Stimulated activated CD8-positive, alpha-beta memory T cell treated with anti-CD3 and anti-CD28 coated beads, Interleukin-4, amount 100 ng/mL, for 4 hours (primary cell): ENCODE measurements around the gene IDH2.
"Not testable (repeated sequence)": the region's sequence is repeated elsewhere in the genome, so short reads cannot be mapped to it uniquely, and the experiment has no call there.

Experiments used
- DNase-seq, 2 donors: peaks; one replicate each; pipeline ENCODE4 v3.0.0-alpha.2; 2020; ENCODE audit warnings: low read depth in 2 of 2, low spot score in 1 of 2

The IDH2 gene

DNA sequence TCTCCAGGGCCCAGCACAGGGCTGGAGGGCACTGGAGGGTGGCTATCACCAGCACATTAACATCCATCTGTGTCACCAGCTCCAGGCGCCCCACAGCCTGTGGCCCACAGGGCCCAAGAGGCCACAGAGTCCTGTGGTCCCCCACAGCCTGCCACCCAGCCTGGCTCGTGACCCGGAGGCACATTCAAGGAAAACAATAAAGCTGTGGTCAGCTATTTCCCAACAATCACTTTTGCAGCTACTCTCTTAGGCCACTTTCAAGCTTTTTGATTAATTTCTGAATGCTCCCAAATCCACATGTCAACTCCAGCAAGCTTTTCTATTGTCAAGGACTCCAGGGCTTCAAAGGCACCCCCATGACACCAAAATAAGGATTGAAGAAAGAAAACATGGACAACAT is 16.7 kb downstream of the IDH2 start:
- no peak for DNase-seq

DNA sequence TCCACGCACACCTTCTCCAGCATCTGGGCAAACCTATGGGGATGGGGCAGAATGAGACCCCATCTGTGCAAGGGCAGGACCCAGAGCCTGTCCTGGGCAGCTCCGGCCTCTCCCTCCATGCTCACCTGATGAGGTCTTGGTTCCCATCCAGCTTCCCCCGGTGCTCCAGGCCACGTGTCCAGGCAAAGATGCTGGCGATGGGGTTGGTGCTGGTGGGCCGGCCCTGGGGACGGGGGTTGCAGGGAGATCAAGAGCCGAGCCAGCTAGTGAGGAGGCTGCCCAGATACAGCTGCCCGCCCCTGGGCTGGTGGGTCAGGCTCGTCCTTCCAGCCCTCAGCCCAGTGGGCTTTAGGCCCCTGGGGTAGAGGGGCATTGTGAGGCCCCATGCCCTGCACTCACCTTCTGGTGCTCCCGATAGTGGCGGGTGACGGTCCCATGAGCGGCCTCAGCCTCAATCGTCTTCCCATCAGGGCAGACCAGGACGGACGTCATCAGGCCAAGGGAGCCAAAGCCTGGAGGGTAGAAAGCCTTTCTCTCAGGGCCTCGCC is 17.3 kb downstream of the IDH2 start:
- no peak for DNase-seq

DNA sequence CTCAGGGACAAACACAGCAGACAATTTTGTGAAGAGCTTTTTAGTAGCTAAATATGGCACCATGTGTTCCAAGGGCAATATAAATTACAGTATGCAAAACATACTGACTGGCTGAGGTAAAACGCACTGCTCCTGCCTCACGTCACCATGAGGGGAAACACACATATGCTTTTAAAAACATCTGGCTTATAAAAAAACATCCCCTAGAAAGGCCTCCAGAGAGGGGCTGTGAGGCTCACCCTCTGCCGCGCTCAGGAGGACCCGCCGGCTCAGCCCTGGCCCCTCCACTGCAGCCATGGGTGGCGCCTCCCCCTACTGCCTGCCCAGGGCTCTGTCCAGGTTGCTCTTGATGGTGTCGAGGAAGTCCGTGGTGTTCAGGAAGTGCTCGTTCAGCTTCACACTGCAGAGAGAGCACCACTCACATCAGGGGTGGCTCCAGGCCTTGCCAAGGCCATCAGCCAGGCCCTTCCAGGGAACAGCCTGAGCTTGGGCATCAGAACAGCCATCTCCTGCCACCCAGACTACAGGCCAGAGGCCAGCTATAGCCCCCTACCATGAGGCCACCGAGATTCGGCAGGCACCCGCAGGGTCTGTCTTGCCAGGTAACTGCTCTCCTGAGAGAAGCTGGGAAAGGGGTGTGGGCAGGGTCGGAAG is 18.2 kb downstream of the IDH2 start:
- no peak for DNase-seq

DNA sequence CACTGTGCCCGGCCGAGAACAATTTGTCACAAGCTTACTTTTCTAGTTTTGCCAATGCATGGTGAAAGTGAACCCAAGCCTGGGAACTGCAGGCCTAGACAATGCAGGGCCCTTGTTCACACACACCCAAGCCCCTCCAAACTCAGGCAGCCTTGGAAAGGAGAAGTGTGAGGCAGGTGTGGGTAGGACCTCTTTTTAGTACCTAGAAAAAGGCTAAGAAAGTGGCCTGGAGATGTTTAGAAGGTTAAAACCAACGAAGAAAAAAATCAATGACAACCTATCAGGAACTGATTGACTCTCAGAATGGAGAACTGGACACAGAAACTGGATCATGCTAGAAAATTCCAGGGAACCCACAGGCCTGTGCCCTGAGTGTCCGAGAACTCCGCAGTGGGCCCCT is 18.8 kb downstream of the IDH2 start:
- DNase-seq = no peak

DNA sequence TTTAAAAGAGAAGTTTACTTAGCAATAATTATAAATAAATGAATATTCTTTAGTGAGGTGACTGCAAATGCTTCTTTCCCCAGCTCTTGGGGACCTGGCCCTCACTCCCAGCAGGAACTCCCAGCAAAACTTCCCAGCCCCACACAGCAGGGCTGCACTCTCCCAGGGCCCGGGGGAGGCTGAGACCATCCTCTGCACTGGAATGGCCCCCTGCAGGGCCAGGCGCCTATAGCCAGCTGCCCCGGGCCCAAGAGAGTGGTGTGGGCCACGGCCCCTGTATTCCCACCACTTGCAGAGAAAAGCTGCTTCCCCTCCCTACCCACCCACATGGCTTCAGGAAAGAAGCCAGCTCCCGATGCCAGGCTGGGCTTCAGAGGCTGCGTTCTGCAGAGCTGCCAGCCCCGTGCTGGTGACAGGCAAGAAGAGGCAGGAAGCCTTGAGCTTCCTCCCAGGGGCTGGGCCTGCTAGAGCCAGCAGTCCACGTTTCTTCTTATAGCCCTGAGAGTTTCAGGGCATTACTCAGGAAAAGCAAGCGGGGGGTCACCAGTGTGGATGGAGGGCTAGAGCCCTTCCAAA is 20.0 kb downstream of the IDH2 start:
- DNase-seq = no peak

DNA sequence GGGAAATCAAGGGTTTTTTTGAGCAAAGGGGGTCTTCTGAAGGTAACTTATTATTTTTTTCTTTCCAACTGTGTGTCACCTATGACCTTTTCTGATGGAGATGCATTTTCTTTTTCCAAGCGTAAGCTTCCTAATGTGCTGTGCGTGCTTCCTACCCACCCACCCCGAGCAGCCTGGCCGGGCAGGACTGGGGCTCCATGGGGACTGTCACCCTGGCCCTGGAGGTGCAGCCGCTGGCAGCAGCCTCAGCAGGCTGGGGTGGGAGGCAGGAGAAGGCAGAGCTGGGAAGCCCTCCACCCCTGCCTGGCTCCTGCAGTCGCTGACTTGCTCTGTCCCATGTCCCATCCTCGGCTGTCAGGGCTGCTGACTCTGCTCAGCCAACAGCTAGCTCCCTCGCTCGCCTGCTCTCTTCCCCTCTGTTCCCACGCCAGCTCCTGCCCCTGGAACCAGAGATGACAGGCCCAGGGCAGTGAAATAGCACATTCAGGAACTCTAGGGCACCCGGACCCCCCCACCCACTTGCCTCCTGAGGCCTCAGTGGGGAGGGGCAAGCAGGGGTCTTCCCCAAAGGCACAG is 21.4 kb downstream of the IDH2 start:
- DNase-seq = no peak

DNA sequence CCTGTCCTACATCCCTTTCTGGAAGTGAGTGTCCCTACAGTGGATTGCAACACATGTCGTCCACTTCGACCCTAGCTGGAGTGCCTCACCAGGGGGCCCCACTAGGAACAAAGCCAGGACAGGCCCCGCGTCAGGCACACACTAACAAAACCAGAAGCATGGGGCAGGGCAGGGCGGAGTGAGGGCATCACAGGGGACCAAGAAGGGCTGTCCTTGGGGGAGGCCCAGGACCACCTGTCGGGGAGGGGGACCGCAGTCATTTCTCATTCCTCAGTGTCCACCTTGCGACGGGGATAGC is 21.9 kb downstream of the IDH2 start:
- no peak for DNase-seq

DNA sequence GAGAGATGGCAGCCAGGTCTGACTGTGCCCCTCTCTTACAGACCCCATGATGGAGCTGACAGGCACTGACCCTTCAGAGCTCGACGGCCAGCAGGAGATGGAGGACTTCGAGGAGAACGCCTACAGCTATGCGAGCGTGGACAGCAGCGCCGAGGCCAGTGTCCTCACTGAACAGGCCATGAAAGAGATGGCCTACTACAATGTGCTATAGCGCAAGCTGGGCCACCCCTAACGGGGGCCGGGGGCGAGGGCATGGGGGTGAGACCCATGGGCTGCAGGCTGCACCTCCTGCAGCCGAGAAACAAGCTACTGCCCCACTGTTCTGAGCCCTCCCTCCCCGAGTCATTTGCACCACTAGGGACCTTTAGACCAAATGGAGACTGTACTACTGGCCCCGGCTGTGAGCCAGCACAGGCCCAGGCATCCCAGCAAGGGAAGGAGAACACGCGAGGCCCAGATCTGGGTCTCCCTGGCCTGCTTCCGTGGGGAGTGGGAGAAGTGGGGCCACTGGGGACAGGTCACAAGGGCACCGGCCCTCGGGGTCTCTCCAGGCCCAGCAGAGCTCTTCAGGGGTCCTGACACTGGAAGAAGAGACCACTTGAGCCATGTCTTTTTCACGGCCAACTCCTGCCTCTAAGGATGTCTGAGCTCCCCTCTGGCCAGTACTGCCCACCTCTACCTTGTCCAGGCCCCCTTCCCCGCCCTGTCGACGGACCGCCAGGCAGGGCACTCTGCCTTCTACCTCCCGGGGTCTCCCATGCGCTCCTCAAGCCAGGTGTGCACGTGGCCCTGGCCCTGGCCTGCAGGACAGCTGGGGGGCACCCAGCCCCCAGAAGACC is 22.4 kb downstream of the IDH2 start:
- no peak for DNase-seq

DNA sequence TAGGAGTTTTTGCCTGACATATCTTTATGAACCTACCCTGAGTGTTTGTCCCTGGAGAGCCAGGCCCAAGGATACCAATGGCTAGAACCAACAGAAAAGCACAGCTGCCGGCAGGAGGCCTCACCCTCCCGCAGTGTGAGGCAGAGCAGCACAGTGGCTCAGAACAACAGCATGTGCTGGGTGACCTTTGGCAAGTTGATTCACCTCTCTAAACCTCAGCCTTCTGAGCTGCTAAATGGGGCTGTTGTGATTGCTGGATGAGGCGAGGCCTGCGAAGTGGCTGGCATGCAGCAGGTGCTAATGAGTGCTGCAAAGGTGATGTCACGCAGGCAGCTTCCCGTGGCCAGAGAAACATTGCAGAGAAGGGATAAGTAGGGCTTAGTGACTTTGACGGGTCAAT is 23.3 kb downstream of the IDH2 start:
- no peak for DNase-seq

DNA sequence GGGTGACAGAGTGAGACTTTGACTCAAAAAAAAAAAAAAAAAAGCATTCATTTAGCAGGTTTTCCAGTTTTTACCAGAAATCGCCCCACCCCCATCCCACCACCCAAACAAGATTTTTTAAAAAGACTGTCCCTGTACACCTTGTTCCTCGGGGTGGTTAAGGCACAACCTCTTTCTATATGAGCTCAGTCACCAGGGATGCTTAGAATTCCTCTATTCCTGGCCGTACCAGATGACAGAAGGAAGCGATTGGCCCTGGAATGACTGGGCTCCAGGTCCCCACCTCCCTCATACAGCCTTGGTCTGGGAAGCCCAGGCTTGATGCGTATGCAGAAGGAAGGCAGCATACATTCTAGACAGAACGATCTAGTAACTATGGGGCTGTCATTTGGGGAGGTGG is 25.6 kb downstream of the IDH2 start:
- DNase-seq = no peak

DNA sequence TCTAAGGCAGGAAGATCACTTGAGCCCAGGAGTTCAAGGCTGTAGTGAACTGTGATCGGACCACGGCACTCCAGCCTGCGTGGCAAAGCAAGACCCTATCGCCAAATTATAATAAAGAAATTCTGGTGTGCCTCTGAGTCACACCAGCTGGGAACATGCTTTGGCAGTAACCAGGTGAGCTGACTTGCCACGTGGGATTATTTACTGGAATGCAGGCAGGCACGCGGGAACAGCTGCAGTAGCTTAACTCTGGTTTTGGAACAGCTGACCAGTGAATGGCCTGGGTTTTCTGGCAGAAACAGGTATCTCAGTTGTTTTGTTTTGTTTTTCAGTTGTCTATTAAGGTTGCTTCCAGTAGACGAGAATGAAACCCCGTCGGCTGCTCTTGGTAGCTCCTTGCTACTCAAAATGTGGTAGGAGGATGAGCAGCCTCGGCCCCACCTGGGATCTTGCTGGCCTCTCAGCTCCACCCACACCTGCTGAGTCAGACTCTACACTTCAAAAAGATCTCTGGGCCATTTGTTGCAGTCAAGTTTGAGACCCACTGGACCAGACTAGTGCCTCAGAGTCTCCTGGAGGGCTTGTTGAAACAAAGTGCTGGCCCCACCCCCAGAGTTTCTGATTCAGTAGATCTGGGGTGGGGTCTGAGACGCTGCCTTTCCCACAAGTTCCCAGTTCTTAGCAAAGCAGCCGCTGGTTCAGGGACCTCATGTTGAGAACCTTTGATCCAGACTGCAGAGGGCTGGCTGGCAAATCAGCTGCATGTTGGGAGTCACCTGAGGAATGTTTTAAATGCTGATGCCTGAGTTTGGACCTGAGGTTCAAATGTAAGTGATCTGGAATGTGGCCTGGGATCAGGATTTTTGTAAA is 26.6 kb downstream of the IDH2 start:
- no peak for DNase-seq

DNA sequence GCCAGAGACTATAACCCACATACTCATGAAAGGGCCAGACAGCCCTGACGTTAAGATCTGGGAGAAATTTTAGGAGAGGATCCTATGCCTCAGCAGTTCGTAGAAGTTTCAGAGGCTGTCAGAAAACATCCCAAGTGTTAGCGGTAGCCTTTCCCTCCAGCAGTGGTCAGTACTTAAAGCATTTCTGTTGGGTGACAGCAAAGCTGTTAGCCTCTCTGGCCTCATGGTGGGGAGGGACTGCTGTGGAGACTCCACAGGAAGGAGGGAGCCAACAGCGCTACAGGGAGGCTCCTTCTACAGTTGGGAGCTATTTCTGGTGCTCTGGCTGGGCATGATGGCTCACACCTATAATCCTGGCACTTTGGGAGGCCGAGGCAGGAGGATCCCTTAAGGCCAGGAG is 27.4 kb downstream of the IDH2 start:
- no peak for DNase-seq

DNA sequence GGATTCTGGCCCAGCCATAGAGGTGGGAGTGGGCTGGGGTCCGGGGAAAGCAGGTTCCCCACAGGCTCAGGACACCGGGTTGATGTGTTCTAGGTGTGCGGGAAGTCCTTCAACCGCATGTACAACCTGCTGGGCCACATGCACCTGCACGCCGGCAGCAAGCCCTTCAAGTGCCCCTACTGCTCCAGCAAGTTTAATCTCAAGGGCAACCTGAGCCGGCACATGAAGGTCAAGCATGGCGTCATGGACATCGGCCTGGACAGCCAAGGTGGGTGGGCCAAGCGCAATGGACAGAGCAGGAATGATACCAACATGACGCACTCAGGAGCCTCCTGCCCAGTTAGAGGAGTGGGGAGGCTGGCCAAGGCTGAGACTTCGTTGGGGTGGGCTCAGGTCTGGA is 28.2 kb downstream of the IDH2 start:
- DNase-seq = no peak

DNA sequence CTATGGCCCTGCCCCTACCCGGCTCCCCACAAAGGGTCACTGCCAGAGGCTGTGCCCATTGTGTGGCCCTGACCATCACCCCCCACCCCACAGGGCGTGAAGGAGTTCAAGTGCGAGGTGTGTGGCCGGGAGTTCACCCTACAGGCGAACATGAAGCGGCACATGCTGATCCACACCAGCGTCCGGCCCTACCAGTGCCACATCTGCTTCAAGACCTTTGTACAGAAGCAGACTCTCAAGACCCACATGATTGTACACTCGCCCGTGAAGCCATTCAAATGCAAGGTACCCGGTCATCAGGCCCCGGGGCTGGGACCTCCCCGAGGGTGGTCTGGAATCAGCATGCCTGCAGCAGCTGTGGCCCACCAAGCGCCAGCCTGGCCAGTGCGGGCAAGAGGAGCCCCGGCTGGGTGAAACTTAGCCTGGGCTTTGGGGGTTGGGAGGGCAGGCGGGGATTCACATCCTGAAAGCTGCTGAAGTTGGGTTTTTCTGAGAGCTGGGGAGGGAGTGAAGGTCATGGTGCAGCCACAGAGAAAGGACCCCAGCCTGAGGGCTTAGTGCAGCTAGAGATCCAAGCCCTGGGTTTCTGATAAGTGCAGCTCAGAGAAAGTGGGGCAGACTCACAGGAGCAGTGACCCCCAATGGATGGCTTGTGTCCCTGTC is 29.2 kb downstream of the IDH2 start:
- DNase-seq = no peak

DNA sequence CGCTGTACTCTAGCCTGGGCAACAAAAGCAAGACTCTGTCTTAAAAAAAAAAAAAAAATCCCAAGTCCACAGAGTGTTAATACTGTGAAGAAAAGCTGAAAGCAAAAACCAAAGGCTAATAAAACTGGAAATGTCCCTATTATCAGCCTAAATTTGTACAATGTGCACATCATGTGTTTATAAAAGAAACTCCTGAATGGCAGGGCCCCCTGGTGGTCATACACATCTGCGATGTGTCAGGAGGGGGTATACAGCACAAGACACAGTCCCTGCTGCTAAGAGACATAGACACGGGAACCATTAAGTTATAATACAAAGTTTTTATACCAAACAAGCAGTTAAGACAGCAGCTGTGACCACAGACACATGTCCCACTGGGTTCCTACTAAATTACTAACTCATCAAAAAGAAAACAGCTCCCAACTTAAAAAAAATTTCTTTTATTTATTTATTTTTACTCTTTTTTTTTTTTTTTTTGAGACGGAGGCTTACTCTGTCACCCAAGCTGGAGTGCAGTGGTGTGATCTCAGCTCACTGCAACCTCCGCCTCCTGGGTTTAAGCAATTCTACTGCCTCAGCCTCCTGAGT is 31.0 kb downstream of the IDH2 start:
- DNase-seq = peak; percentile 62 to 65

DNA sequence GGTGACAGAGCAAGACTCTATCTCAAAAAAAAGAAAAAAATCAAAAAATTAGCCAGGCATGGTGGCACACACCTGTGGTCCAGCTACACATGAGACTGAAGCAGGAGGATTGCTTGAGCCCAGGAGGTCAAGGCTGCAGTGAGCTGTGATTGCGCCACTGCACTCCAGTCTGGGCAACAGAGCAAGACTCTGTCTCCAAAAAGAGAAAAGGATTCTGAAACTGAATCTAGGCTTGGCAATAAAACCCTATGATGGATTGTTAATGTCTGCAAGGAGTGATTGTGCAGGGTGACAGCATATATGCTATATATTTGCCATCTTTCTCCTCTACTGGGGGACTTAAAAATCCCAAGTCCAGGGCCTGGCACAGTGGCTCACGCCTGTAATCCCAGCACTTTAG is 31.6 kb downstream of the IDH2 start:
- not testable (repeated sequence) for DNase-seq

DNA sequence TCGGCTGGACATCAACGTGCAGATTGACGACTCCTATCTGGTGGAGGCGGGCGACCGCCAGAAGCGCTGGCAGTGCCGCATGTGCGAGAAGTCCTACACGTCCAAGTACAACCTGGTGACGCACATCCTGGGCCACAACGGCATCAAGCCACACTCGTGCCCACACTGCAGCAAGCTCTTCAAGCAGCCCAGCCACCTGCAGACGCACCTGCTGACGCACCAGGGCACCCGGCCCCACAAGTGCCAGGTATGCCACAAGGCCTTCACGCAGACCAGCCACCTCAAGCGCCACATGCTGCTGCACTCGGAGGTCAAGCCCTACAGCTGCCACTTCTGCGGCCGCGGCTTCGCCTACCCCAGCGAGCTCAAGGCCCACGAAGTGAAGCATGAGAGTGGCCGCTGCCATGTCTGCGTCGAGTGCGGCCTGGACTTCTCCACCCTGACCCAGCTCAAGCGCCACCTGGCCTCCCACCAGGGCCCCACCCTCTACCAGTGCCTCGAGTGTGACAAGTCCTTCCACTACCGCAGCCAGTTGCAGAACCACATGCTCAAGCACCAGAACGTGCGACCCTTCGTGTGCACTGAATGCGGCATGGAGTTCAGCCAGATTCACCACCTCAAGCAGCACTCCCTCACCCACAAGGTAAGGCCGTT is 34.2 kb downstream of the IDH2 start:
- DNase-seq = no peak

DNA sequence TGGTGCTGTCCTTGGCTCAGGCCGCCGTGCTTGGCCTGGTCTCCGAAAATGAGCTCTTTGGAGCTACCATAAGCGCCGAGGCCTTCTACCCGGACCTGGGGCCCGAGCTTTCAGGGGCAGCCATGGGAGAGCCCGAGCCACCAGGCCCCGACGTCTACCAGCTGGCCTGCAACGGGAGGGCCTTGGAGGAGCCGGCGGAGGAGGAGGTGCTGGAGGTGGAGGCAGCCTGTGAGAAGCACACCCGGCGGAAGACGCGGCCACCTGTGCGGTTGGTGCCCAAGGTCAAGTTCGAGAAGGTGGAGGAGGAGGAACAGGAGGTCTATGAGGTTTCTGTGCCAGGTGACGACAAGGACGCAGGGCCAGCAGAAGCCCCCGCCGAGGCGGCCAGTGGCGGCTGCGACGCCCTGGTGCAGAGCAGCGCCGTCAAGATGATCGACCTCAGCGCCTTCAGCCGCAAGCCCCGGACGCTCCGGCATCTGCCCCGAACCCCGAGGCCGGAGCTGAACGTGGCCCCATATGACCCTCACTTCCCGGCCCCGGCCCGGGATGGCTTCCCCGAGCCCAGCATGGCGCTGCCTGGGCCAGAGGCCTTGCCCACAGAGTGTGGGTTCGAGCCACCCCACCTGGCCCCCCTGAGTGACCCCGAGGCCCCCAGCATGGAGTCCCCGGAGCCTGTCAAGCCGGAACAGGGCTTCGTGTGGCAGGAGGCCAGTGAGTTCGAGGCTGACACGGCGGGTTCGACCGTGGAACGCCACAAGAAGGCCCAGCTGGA is 34.9 kb downstream of the IDH2 start:
- no peak for DNase-seq

DNA sequence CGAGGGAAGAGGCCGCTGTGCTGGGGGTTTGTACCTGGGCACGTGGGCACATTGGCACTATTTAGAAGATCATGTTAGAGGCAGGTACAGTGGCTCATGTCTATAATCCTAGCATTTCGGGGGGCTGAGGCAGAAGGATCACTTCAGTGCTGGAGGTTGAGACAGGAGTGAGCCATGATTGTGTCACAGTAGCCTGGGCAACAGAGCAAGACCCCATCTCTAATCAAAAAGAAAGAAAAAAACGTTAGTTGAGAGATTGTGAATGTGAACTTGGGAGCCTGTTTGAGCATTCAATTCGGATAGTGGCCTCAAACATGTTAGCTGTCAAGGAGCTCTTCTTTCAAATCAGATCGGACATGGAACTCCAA is 36.6 kb downstream of the IDH2 start:
- DNase-seq = no peak
